PC-3 (cell line): ENCODE data around the gene POU3F3. TPM values are rescaled to one million over a fixed set of nuclear protein-coding genes. Genes with fewer than 3 reads are reported as not detected.

Experiments used
- ATAC-seq: fragments of 200-7000 bp; cut with Tn5 transposase; 2 replicates; pipeline ENCODE4 v1.9.1; 2020; ENCODE audit warnings: mild to moderate bottlenecking, moderate library complexity
- BruUV-seq: library from RNA; stranded (reverse); fragments of 400-500 nt; replicated peaks from 2 replicates; lab custom pipeline; 2021; lab: Mats Ljungman, UMichigan
- CTCF ChIA-PET: fragments of 300-600 bp; sonication (Branson Sonifier 250); formaldehyde crosslinking; loops from one replicate; lab custom pipeline; 2022; ENCODE audit warnings: antibody characterized with exemption; lab: Charles Lee
- POLR2A ChIA-PET: fragments of 300-600 bp; sonication (Branson Sonifier 250); formaldehyde crosslinking; loops from one replicate; lab custom pipeline; 2022; ENCODE audit warnings: antibody characterized with exemption; ENCODE audit not compliant: unreplicated experiment; lab: Charles Lee
- DNase-seq: peaks from one replicate; pipeline ENCODE4 v3.0.0-alpha.2; 2015
- H2AFZ ChIP-seq: fragments of 300-600 bp; sonication (generic); 2 replicates; pipeline ENCODE4 v1.6.0; 2016; ENCODE audit warnings: antibody characterized with exemption, low read length
- H3F3A ChIP-seq: fragments of 300-600 bp; sonication (generic); one replicate; pipeline ENCODE4 v1.6.0; 2017; ENCODE audit warnings: antibody characterized with exemption, low read length, control low read depth, mild to moderate bottlenecking; ENCODE audit not compliant: unreplicated experiment
- H3K27ac ChIP-seq: fragments of 300-600 bp; sonication (generic); 2 replicates; pipeline ENCODE4 v1.5.1; 2016; ENCODE audit warnings: mild to moderate bottlenecking, low read length
- H3K27me3 ChIP-seq: fragments of 300-600 bp; sonication (generic); 2 replicates; pipeline ENCODE4 v1.6.1; 2016; ENCODE audit warnings: low read length, mixed read lengths
- H3K36me3 ChIP-seq: fragments of 300-600 bp; sonication (generic); 2 replicates; pipeline ENCODE4 v1.6.1; 2016; ENCODE audit warnings: low read depth, mixed run types, low read length, mixed read lengths
- H3K4me1 ChIP-seq: fragments of 300-600 bp; sonication (generic); 2 replicates; pipeline ENCODE4 v1.5.1; 2016; ENCODE audit warnings: low read length; ENCODE audit not compliant: insufficient read depth
- H3K4me2 ChIP-seq: fragments of 300-600 bp; sonication (generic); 2 replicates; pipeline ENCODE4 v1.6.0; 2016; ENCODE audit warnings: low read length
- H3K4me3 ChIP-seq: fragments of 300-600 bp; sonication (generic); 2 replicates; pipeline ENCODE4 v1.5.1; 2016; ENCODE audit warnings: mild to moderate bottlenecking, low read length, mixed read lengths
- H3K79me2 ChIP-seq: fragments of 300-600 bp; sonication (generic); 2 replicates; pipeline ENCODE4 v1.6.1; 2017; ENCODE audit warnings: low read length, mixed read lengths
- H3K9ac ChIP-seq: fragments of 300-600 bp; sonication (generic); 2 replicates; pipeline ENCODE4 v1.6.0; 2016; ENCODE audit warnings: mild to moderate bottlenecking, low read length
- H3K9me2 ChIP-seq: fragments of 300-600 bp; sonication (generic); replicated peaks from 2 replicates; pipeline ENCODE4 v1.6.1; 2016; ENCODE audit warnings: mixed run types, low read length, mixed read lengths
- H3K9me3 ChIP-seq: fragments of 300-600 bp; sonication (generic); 2 replicates; pipeline ENCODE4 v1.6.1; 2016; ENCODE audit warnings: low read length, mixed read lengths
- H4K20me1 ChIP-seq: fragments of 300-600 bp; sonication (generic); 2 replicates; pipeline ENCODE4 v1.6.1; 2016; ENCODE audit warnings: low read length, mixed read lengths
- EZH2 ChIP-seq: fragments of 300-600 bp; sonication (generic); IDR thresholded peaks from one replicate; pipeline ENCODE4 v1.6.1; 2017; ENCODE audit warnings: antibody characterized with exemption, mild to moderate bottlenecking, low read length; ENCODE audit not compliant: unreplicated experiment
- EZH2phosphoT487 ChIP-seq: fragments of 300-600 bp; sonication (generic); IDR thresholded peaks from 2 replicates; pipeline ENCODE4 v1.6.1; 2018; ENCODE audit warnings: mild to moderate bottlenecking, antibody characterized with exemption, low read length, borderline replicate concordance
- intact Hi-C: fragments of 100-400 bp; cut with micrococcal nuclease; formaldehyde crosslinking; loops from 2 replicates; pipeline ENCODE4 v1.9.0; 2023
- total RNA-seq: library from RNA; depleted of rRNA; stranded (reverse); fragments of >200 nt; gene quantifications from 2 replicates; pipeline ENCODE4 v1.2.3, GENCODE V29; 2014
- TF ChIP-seq, protein P1 (sequence below): fragments of 300-600 bp; sonication (generic); conservative IDR thresholded peaks from 2 replicates; pipeline ENCODE4 v1.5.1; 2017; ENCODE audit warnings: antibody characterized with exemption, low read depth, mild to moderate bottlenecking, low read length

The POU3F3 gene
- total RNA-seq, 1 experiment from 2014 or later, result not detected

DNA sequence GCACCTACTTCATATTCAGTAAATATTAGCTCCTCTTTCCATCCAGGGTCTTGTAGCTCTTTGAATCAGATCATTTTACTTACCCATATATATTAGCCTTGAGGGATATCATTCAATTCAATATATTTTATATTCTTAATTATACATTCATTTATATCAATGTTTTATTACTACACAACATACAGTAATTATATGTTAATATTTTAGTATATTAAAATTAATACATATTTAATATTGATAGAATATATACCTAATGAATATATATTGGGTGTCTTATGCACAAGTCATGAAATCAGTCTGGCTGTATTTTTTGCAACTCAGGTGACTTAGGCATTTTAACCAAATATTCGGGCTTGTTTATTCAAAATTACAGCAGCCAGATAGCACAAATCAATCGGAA is 37.2 kb downstream of the POU3F3 start:
- Histone ChIP-seq H3K9ac (no peak overlapping the region), H3K27ac (no peak overlapping the region), H3K27me3 (peaks cover 83% of the 10 kb centered on the region), H3K4me2 (no peak overlapping the region), H3K9me2 (no peaks in the 10 kb centered on the region), H2AFZ (no peak overlapping the region), H3K36me3 (no peaks in the 10 kb centered on the region), H3F3A (no peaks in the 10 kb centered on the region), H4K20me1 (no peaks in the 10 kb centered on the region), H3K79me2 (no peaks in the 10 kb centered on the region), H3K4me3 (no peak overlapping the region), H3K4me1 (no peaks in the 10 kb centered on the region), H3K9me3 (no peaks in the 10 kb centered on the region)
- DNase-seq (no peak), ATAC-seq (no peak)
- ChIA-PET CTCF (no interaction called here), POLR2A (no interaction called here)
- intact Hi-C loops, result no loop called here
- no TSS peak for BruUV-seq
- TF ChIP-seq, protein P1, sequence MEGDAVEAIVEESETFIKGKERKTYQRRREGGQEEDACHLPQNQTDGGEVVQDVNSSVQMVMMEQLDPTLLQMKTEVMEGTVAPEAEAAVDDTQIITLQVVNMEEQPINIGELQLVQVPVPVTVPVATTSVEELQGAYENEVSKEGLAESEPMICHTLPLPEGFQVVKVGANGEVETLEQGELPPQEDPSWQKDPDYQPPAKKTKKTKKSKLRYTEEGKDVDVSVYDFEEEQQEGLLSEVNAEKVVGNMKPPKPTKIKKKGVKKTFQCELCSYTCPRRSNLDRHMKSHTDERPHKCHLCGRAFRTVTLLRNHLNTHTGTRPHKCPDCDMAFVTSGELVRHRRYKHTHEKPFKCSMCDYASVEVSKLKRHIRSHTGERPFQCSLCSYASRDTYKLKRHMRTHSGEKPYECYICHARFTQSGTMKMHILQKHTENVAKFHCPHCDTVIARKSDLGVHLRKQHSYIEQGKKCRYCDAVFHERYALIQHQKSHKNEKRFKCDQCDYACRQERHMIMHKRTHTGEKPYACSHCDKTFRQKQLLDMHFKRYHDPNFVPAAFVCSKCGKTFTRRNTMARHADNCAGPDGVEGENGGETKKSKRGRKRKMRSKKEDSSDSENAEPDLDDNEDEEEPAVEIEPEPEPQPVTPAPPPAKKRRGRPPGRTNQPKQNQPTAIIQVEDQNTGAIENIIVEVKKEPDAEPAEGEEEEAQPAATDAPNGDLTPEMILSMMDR, result no peak
- no peak for TF ChIP-seq EZH2
- TF ChIP-seq EZH2phosphoT487, result no peak

DNA sequence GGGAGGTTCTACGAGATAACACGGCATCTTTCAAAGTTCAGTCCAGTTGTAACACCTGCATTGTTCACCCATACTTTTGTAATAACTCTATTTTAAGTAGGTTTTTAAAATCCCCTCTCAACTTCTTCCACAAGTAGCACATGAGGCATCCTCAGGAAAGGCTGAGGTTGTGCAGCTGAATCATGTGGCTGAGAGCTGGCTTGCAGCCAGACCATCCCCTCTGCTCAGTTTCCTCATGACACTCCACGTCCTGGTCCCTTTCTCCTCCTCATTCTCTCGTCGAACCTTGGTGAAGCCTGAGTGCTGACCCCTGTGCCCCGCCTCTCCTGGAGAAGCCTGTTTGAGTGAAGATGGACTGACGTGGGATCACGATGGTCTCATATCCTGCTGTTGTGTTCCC is 42.5 kb downstream of the POU3F3 start:
- no peak overlapping the region for H2AFZ ChIP-seq
- CTCF ChIA-PET, result no interaction called here

DNA sequence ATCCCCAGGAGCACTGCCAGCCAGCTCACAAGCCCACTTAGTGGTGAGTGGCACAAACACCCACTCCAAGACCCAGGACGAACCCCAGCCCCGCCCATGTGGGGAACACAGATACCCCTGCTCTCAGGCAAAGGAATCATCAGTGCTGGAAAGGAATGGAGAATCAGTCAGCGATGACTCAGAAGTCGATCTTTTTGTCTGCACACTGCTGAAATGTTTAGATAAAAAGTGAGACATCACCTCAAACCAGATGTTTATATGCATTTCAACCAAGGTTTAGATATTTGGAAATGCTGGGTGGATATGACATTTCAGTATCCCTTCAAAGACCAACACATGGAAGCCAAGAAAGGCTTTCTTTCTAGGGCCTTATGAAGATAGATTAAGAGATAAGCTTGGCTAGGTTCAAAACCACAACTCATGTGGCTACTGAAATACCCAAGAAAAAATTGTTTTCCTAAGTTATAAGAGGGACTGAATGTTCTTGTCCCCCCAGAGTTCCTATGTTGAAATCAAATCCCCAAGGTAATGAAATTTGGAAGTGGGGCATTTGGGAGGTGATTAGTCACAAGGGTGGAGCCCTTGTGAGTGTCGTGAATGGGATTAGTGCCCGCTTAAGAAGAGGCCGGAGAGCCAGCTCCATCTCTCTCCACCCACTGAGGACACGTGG is 43.7 kb downstream of the POU3F3 start:
- Histone ChIP-seq H3K27ac (no peak overlapping the region), H3K9me3 (no peaks in the 10 kb centered on the region), H3K4me2 (no peak overlapping the region), H3F3A (no peaks in the 10 kb centered on the region), H3K79me2 (no peaks in the 10 kb centered on the region), H3K36me3 (no peaks in the 10 kb centered on the region), H3K27me3 (peaks cover 71% of the 10 kb centered on the region), H4K20me1 (no peaks in the 10 kb centered on the region), H3K4me3 (no peak overlapping the region), H3K9me2 (no peaks in the 10 kb centered on the region), H2AFZ (no peak overlapping the region), H3K4me1 (no peaks in the 10 kb centered on the region), H3K9ac (no peak overlapping the region)
- ChIA-PET CTCF (no interaction called here), POLR2A (no interaction called here)
- ATAC-seq, result no peak
- intact Hi-C loops, result no loop called here
- DNase-seq, result peak; percentile 27
- TF ChIP-seq EZH2, result no peak
- no peak for TF ChIP-seq EZH2phosphoT487
- TF ChIP-seq, protein P1, result no peak
- no TSS peak for BruUV-seq

More for the DNA sequence above, 42.5 kb downstream of the POU3F3 start:
- Histone ChIP-seq H3K4me1 (no peaks in the 10 kb centered on the region), H3K9me2 (no peaks in the 10 kb centered on the region), H3K4me2 (no peak overlapping the region), H3K9me3 (no peaks in the 10 kb centered on the region), H3K27ac (no peak overlapping the region), H3K79me2 (no peaks in the 10 kb centered on the region), H3K9ac (no peak overlapping the region), H3F3A (no peaks in the 10 kb centered on the region), H4K20me1 (no peaks in the 10 kb centered on the region), H3K36me3 (no peaks in the 10 kb centered on the region), H3K27me3 (peaks cover 67% of the 10 kb centered on the region), H3K4me3 (no peak overlapping the region)
- intact Hi-C loops, result no loop called here
- POLR2A ChIA-PET, result no interaction called here
- TF ChIP-seq, protein P1, result no peak
- no peak for TF ChIP-seq EZH2phosphoT487
- TF ChIP-seq EZH2, result no peak
- DNase-seq (no peak), ATAC-seq (no peak)
- BruUV-seq, result no TSS peak
